ENCODE results near the gene SCN5A. TPM values are rescaled to one million over a fixed set of nuclear protein-coding genes. Genes with fewer than 3 reads are reported as not detected.

The SCN5A gene
- total RNA-seq, 2 donors from 2014 or later = 4.5 to 5.6 TPM

GRCh38 chr3:38522002-38522401 is 127.5 kb downstream of the SCN5A start:
- H3K9me3 ChIP-seq (ENCODE audit: control insufficient read depth, low read length) = no peaks in the 10 kb centered on the region
- no peak for DNase-seq
- no peaks in the 10 kb centered on the region for H3K9me3 Mint-ChIP-seq
- no peak overlapping the region for H3K27ac ChIP-seq (ENCODE audit: low read depth, low read length)
- no peak overlapping the region for H3K4me3 Mint-ChIP-seq
- H3K27ac Mint-ChIP-seq = no peak overlapping the region
- peaks cover 27% of the 10 kb centered on the region for H3K36me3 ChIP-seq (ENCODE audit: control insufficient read depth, insufficient read depth, low read length)
- H3K4me3 ChIP-seq (ENCODE audit: low read length) = no peak overlapping the region
- 92 to 100% methylated on average over 5 to 6 of the region's 6 CpGs for WGBS, 2 experiments (ENCODE audit: insufficient coverage in 1 of 2, insufficient read length in 1 of 2)
- no peaks in the 10 kb centered on the region for H3K27me3 ChIP-seq (ENCODE audit: control insufficient read depth, insufficient read depth, low read length, poor library complexity, severe bottlenecking)
- peaks cover 30% of the 10 kb centered on the region for H3K36me3 Mint-ChIP-seq (ENCODE audit: low read depth)
- no peak overlapping the region for H3K9ac ChIP-seq (ENCODE audit: extremely low read depth, low read length, poor library complexity, severe bottlenecking)
- H3K27me3 Mint-ChIP-seq (ENCODE audit: insufficient read depth) = no peaks in the 10 kb centered on the region
- H3K4me1 ChIP-seq (ENCODE audit: control insufficient read depth, insufficient read depth, low read length) = no peaks in the 10 kb centered on the region
- no peak for TF ChIP-seq CTCF (conservative IDR thresholded peaks at IDR 0.05)
- H3K4me1 Mint-ChIP-seq = peaks cover 13% of the 10 kb centered on the region

GRCh38 chr3:38521391-38521987 is 128.0 kb downstream of the SCN5A start:
- no peak overlapping the region for H3K27ac Mint-ChIP-seq
- H3K9me3 Mint-ChIP-seq = no peaks in the 10 kb centered on the region
- WGBS, 2 experiments (ENCODE audit: insufficient coverage in 1 of 2, insufficient read length in 1 of 2) = 6 to 7% methylated on average over 4 to 5 of the region's 5 CpGs
- H3K4me1 Mint-ChIP-seq = peaks cover 13% of the 10 kb centered on the region
- Histone ChIP-seq H3K4me1 (ENCODE audit: control insufficient read depth, insufficient read depth, low read length) (no peaks in the 10 kb centered on the region), H3K27me3 (ENCODE audit: control insufficient read depth, insufficient read depth, low read length, poor library complexity, severe bottlenecking) (no peaks in the 10 kb centered on the region), H3K9ac (ENCODE audit: extremely low read depth, low read length, poor library complexity, severe bottlenecking) (no peak overlapping the region), H3K36me3 (ENCODE audit: control insufficient read depth, insufficient read depth, low read length) (peaks cover 27% of the 10 kb centered on the region), H3K9me3 (ENCODE audit: control insufficient read depth, low read length) (no peaks in the 10 kb centered on the region), H3K27ac (ENCODE audit: low read depth, low read length) (no peak overlapping the region), H3K4me3 (ENCODE audit: low read length) (no peak overlapping the region)
- peak; percentile 93 for DNase-seq
- H3K4me3 Mint-ChIP-seq = no peak overlapping the region
- peak; percentile 96 for TF ChIP-seq CTCF (conservative IDR thresholded peaks at IDR 0.05)
- H3K36me3 Mint-ChIP-seq (ENCODE audit: low read depth) = peaks cover 34% of the 10 kb centered on the region
- no peaks in the 10 kb centered on the region for H3K27me3 Mint-ChIP-seq (ENCODE audit: insufficient read depth)

GRCh38 chr3:38519651-38520050 is 129.8 kb downstream of the SCN5A start:
- H3K4me1 ChIP-seq (ENCODE audit: control insufficient read depth, insufficient read depth, low read length) = no peaks in the 10 kb centered on the region
- H3K4me3 ChIP-seq (ENCODE audit: low read length) = no peak overlapping the region
- peaks cover 29% of the 10 kb centered on the region for H3K36me3 Mint-ChIP-seq (ENCODE audit: low read depth)
- H3K27ac ChIP-seq (ENCODE audit: low read depth, low read length) = no peak overlapping the region
- peak; percentile 74 for DNase-seq
- peaks cover 13% of the 10 kb centered on the region for H3K4me1 Mint-ChIP-seq
- H3K9me3 Mint-ChIP-seq = no peaks in the 10 kb centered on the region
- WGBS, 2 experiments (ENCODE audit: insufficient coverage in 1 of 2, insufficient read length in 1 of 2) = 56 to 62% methylated on average over 3 to 5 of the region's 5 CpGs
- TF ChIP-seq CTCF (conservative IDR thresholded peaks at IDR 0.05) = no peak
- H3K9me3 ChIP-seq (ENCODE audit: control insufficient read depth, low read length) = no peaks in the 10 kb centered on the region
- no peak overlapping the region for H3K4me3 Mint-ChIP-seq
- H3K9ac ChIP-seq (ENCODE audit: extremely low read depth, low read length, poor library complexity, severe bottlenecking) = no peak overlapping the region
- H3K27me3 Mint-ChIP-seq (ENCODE audit: insufficient read depth) = no peaks in the 10 kb centered on the region
- no peaks in the 10 kb centered on the region for H3K27me3 ChIP-seq (ENCODE audit: control insufficient read depth, insufficient read depth, low read length, poor library complexity, severe bottlenecking)
- peak overlapping the region; percentile 19 for H3K27ac Mint-ChIP-seq
- H3K36me3 ChIP-seq (ENCODE audit: control insufficient read depth, insufficient read depth, low read length) = peaks cover 21% of the 10 kb centered on the region

All from endodermal cell (in vitro differentiated cells).